Uterus (tissue), 2 donors: ENCODE data around the gene PF4V1.

Source experiments
- POLR2A ChIP-seq, 2 donors: fragments of 450-650 bp; IDR thresholded peaks; one replicate each; pipeline ENCODE4 v1.6.1; 2016; ENCODE audit warnings: antibody characterized with exemption in 2 of 2, mild to moderate bottlenecking in 1 of 2, moderate library complexity in 1 of 2
- TF ChIP-seq, protein P1 (sequence below), 4 experiments: fragments of 200-600 bp in 2 of 4; fragments of 450-650 bp in 2 of 4; sonication (generic) in 2 of 4; IDR thresholded peaks; one replicate each; pipeline ENCODE4 v1.5.1; 2016 to 2019; ENCODE audit warnings: antibody characterized with exemption in 4 of 4, mild to moderate bottlenecking in 2 of 4, moderate library complexity in 1 of 4

DNA sequence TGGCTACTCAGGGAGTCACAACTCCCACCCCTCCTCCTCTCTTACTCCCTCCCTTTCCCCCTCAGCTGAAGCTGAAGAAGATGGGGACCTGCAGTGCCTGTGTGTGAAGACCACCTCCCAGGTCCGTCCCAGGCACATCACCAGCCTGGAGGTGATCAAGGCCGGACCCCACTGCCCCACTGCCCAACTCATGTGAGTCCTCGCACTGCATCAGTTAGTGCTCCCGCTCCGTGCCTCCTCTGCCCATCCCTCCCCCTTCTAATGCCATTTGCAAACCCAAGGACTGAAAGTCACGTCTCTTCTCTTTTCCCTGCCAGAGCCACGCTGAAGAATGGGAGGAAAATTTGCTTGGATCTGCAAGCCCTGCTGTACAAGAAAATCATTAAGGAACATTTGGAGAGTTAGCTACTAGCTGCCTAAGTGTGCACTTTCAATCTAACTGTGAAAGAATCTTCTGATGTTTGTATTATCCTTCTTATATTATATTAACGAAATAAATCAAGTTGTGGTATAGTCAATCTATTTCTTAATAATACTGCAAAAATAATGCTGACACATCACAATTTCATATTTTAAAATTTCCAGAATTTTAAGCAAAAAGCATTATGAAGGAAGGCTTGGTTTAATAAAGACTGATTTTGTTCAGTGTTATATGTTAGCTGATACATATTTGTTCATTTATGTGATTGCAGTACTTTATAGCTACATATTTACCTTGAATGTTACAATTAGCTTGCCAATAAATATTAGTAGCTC lies 800 bp downstream of the PF4V1 start:
- TF ChIP-seq, protein P1, sequence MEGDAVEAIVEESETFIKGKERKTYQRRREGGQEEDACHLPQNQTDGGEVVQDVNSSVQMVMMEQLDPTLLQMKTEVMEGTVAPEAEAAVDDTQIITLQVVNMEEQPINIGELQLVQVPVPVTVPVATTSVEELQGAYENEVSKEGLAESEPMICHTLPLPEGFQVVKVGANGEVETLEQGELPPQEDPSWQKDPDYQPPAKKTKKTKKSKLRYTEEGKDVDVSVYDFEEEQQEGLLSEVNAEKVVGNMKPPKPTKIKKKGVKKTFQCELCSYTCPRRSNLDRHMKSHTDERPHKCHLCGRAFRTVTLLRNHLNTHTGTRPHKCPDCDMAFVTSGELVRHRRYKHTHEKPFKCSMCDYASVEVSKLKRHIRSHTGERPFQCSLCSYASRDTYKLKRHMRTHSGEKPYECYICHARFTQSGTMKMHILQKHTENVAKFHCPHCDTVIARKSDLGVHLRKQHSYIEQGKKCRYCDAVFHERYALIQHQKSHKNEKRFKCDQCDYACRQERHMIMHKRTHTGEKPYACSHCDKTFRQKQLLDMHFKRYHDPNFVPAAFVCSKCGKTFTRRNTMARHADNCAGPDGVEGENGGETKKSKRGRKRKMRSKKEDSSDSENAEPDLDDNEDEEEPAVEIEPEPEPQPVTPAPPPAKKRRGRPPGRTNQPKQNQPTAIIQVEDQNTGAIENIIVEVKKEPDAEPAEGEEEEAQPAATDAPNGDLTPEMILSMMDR (IDR thresholded peaks at IDR 0.05) = no peak
- TF ChIP-seq POLR2A (IDR thresholded peaks at IDR 0.05) = no peak
